GM21528 (cell line): ENCODE measurements around the gene ARHGEF11.
"Not testable (repeated sequence)": the region's sequence is repeated elsewhere in the genome, so short reads cannot be mapped to it uniquely, and the experiment has no call there.

Source experiments
- ATAC-seq: cut with Tn5 transposase; IDR thresholded peaks from one replicate; pipeline ENCODE4 v1.9.1; 2021; ENCODE audit warnings: mild to moderate bottlenecking, moderate library complexity; ENCODE audit not compliant: unreplicated experiment, low FRiP score

The ARHGEF11 gene, protein sequence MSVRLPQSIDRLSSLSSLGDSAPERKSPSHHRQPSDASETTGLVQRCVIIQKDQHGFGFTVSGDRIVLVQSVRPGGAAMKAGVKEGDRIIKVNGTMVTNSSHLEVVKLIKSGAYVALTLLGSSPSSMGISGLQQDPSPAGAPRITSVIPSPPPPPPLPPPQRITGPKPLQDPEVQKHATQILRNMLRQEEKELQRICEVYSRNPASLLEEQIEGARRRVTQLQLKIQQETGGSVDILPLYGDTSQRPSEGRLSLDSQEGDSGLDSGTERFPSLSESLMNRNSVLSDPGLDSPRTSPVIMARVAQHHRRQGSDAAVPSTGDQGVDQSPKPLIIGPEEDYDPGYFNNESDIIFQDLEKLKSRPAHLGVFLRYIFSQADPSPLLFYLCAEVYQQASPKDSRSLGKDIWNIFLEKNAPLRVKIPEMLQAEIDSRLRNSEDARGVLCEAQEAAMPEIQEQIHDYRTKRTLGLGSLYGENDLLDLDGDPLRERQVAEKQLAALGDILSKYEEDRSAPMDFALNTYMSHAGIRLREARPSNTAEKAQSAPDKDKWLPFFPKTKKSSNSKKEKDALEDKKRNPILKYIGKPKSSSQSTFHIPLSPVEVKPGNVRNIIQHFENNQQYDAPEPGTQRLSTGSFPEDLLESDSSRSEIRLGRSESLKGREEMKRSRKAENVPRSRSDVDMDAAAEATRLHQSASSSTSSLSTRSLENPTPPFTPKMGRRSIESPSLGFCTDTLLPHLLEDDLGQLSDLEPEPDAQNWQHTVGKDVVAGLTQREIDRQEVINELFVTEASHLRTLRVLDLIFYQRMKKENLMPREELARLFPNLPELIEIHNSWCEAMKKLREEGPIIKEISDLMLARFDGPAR (N-terminal part only)

DNA sequence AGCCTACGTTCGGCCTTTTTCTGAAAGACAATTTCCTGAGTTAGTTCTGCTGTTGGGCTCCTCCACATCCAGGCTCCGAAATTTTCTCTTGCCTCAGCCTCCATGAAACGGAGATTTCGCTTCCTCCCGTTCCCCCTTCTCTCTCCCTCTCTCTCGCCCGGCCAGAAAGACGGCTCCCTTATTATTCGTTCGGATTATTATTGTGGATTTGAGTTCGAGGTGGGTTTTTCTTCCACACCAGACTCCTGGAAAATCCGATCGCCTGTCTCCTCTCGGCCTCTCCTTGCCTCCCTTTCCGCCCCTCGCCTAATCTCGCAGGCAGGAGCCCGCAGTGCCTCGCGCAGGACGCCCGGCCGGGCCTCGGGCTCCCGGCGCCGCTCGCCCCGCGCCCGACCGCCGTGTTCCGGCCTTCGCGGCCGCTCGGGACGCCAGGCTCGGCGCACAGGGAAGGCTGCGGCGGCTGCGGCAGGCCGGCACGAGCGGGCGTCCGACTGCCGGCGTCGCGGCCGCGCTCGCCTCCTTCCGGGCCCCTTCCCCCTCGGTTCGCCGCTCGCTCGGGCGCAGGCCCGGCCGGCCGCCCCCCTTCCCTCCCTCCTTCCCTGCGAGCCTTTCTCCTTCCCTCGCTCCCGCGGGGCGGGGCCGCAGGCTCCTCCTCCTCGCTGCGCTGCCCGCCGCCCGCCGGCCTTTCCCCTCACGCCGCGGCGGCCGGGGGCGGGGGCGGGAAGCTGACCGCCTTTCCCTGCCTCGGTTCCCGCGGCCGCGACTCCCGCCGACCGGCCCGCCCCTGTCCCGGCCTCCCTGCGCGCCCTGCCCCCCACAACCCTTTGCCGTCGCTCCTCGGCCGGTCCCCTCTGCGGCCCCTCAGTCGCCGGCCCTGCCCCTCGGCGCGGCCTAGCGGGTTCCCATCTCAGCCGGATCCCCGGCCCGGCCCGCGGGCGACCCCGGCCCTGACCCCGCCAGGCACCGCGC is at the start of gene ARHGEF11:
Gene ARHGEF11, minus strand, starts transcription at position 493 of the 969 bp plus-strand sequence. CDS start 1,412 bp downstream, outside the sequence.
- ATAC-seq: peak; percentile 54

DNA sequence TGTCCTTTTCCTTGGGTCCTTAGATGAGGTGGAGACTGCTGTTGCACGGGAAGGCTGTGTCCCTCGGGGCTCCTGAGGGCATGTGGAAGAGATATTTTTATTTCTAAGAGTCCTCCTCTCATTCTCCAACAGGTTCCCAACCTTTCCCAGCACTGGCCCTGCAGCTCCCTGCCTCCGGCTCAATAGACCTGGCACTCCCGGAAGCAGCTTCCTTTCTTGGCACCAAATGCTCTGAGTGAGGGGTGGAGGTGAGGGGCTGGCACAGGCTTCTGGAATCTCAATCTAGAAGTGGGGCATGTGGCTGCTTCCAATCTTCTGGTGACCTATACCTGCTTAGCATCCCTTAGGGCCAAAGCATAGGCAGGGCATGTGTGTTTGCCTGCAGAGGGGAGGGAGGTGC is 49.5 kb upstream of the ARHGEF11 start:
- ATAC-seq: no peak

DNA sequence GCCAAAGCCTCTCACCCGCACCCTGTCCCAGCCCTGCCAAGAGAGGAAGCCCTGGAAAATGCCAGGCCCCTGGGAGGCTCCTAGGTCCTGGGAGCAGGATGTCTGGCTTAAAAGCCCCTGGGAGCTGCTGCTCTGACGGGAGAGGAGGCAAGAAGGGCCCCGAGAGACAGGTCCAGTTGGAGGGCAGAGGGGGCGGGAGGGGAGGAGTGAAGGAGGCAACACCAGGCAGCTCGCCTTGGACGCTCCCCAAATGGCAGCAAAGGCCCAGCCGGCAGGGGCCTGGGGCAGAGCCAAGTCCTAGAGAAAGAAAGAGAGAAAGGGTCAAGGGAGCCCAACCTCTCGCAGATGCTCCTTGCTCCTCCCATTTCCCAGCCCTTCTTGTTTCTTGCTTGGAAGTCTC is 47.3 kb upstream of the ARHGEF11 start:
- ATAC-seq: no peak

DNA sequence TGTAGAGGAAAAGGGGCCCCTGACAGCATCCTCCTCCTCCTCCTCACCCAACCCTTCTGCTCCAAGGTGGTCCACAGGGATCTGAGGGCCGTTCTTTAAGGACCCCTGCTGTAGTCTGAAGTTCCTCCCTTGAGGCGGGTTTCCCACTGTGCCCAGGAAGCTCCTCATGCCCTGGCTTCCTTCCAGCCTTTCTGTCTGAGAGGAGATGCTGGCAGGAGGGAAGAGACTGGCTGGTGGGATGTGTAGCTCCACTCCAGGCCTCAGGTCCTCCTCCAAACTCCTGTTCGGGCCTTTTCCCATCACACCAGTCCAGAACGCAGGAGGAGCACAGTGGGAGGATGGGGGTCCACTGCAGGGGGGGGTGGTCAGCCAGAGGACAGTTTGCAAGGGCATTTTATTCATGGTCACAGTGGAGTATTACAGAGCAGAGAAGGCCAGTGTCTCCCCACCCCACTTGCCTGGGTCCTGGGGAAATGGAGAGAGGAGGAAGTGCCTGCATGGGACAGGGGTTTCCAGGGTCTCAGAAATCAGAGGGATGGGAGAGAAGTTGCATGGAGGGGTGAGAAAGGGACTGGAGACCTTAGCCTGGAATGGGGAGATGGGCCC is 46.2 kb upstream of the ARHGEF11 start:
- no peak for ATAC-seq

DNA sequence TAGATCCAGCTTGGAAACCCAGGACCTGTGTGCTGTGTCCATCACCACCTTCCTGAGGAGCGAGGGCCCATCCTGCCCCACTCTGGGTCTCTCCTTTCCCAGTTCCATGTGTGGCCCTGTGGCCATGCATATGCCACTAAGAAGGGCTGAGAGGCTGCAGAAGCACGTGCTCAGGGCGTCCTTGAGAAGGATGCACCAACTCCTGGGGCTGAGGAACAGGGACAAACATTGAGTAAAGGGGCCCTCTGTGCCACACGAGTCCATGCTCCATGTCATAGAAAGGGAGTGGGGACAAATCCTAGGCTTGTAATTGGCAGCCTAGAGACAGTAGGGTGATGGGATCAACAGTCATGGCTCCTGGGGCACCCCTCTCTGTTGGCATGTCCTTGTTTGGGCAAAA is 45.6 kb upstream of the ARHGEF11 start:
- no peak for ATAC-seq

DNA sequence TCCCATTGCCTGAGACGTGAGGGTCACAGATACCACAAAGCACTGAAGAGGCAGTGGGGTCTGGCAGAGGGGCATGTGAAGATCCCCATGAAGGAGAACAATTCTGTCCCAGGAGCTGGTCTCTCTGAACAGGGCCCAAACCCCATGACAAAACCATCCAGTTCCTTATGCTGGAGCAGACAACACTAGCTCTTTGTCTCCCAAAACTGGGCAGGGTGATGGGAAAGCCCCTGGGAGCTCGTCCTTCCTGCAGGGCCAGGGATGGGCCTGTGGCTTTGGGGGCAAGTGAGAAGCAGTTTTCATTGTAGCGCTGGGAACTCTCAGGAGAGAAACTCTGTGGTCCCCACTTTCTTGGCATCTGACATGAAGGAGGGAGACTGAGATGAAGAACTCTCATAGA is 45.2 kb upstream of the ARHGEF11 start:
- no peak for ATAC-seq

DNA sequence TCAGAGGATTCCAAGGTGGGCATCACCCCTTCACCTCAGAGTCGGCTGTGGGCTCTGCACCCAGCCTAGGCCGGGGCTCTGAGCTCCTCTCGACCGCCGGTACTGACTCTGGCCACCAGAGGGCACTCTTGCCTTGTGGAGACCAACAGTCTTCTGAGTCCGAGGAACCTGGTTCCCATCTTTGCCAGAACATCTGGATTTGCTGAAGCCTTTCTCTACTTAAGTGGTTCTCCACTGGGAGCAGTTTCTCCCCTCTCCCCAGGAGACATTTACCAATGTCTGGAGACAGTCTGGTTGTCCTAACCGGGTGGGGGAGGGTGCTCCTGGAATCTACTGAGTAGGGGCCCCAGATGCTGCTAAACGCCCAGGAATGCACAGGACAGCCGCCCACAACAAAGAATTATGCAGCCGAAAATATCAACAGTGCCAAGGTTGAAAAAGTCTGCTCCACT is 44.7 kb upstream of the ARHGEF11 start:
- no peak for ATAC-seq

DNA sequence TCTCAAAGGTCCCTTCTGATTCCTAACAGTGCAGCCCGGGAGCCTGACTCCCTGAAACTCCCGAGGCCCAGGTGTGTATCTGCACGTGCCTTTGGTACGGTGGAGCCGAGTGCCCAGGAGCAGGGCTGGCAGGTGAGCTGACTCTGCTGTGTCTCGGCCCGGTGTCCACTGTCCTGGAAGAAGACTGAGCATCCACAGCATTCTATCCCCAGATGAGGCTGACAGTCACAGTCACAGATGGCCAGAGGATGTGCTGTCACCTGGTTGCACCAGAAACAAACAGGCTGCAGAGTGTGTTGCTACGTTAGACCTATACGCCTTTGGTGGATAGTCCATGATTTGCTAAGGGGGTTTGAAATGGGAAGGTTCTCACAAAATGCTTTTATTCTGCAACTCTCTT is 44.2 kb upstream of the ARHGEF11 start:
- no peak for ATAC-seq

DNA sequence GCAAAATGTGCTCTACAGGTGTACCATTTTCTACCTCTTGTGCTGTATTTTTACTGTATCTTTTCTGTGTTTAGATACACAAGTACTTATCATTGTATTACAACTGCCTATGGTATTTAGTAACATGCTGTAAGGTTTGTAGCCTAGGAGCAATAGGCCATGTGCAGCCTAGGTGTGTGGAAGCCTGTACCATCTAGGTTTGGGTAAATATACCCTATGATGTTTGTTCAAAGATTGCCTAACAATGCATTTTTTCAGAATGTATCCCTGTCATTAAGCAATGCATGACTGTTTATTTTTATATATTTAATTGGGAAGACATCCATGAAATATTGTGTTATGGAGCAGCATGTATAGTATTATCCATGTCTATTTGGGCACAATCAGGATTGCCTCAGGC is 43.1 kb upstream of the ARHGEF11 start:
- no peak for ATAC-seq

DNA sequence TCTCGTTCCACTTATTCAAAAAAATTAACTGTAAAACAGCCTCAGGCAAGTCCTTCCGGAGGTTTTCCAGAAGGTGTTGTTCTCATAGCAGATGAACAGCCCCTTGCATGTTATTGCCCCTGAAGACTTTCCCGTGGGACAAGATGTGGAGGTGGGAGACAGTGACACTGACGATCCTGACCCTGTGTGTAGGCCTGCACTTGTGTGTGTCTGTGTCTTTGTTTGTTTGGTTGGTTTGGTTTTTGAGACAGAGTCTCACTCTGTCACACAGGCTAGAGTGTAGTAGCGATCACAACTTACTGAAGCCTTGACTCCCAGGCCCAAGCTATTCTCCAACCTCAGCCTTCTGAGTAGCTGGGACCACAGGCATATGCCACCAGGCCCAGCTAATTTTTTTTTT is 41.5 kb upstream of the ARHGEF11 start:
- ATAC-seq: no peak

DNA sequence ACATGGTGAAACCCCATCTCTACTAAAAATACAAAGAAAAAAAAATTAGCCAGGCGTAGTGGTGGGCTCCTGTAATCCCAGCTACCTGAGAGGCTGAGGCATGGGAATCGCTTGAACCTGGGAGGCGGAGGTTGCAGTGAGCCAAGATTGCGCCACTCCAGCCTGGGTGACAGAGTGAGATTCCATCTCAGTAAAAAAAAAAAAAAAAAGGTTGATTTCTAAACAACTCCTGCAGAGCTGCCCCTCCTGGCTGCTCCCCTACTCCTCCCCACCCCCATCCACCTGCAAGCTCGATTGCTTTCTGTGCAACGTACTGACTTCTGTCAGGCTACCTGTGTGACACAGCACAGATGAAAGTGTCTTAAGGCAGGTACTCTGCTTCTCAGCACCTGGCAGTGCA is 40.8 kb upstream of the ARHGEF11 start:
- no peak for ATAC-seq

DNA sequence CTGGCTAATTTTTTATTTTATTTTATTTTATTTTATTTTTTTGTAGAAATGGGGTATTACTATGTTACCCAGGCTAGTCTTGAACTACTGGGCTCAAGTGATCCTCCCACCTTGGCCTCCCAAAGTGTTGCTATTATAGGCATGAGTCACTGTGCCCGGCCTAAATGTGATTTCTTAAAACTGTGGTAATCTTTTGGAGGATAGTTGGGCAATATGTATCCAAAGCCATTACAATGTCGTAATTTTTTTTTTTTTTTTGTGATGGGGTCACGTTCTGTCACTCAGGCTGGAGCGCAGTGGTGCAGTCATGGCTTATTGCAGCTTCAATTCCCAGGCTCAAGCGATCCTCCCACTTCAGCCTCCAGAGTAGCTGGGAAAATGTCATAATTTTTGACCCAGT is 39.9 kb upstream of the ARHGEF11 start:
- no peak for ATAC-seq

DNA sequence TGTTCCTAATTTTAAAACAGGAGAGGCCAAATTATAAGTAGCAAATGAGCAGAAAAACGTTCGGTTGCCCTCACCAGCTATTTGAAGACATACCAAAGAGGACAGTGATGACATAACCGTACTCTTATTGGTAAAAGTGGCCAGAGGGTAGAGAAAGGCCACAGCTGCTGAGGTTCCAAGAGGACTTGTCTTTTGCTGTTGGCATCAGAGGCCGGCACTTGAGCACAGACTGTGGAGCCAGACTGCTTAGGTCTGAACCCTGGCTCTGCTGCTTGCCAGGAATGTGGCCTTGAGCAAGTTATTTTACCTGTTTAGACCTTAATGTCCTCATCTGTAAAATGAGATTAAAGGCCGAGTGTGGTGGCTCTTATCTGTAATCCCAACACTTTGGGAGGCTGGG is 39.2 kb upstream of the ARHGEF11 start:
- ATAC-seq: no peak

DNA sequence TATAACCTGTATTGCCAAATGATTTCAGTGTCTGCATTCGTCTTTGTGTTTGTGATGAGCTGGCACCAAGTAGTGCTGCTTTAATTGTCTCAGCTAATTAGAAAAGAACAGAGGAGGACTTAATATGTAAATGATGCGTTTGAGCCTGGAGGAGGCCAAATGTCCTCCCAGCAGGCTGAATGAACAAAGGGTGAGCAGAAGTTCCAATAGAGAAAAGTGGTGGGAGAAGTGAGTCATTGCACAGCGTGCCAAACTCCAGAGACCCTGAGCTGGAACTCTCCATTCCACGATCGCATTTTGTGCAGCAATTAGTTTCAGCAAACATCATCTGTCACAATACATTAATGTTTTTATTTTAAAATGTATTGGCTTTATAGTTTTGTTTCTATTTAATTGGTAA is 36.2 kb upstream of the ARHGEF11 start:
- ATAC-seq: no peak

DNA sequence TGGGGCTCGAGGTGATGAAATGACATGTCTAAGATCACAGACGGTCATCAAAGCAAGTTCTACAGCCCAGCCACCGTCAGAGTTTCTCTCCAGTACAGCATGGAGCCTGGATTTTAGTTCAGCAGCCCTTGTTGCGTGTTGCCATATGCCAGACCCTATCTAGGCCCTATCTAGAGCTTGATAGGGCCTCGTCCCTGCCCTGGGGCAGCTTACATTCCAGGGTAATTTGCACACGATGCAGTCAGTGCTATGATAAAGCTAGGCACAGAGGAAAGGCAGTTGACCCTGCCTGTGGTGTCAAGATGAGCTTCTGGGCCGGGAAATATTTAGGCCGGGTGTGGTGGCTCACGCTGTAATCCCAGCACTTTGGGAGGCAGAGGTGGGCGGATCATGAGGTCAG is 35.2 kb upstream of the ARHGEF11 start:
- no peak for ATAC-seq

DNA sequence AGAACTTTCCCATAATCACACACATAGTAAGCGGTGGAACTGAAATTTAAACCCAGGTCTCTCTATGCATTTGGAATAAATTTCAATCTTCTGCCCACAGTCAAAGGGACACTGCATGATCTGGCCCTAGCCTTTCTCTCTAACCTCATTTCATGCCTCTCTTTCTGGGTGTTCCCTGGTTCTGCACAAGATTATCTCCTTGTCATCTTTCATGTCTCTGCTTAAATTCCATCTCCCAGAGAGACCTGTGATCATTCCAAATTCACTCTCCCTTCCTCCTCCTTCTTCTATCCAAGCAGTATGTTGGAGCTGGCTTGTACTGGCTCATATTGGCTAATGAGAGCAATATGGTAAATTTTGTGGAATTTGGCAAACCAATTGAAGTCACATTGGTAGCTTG is 31.9 kb upstream of the ARHGEF11 start:
- no peak for ATAC-seq

DNA sequence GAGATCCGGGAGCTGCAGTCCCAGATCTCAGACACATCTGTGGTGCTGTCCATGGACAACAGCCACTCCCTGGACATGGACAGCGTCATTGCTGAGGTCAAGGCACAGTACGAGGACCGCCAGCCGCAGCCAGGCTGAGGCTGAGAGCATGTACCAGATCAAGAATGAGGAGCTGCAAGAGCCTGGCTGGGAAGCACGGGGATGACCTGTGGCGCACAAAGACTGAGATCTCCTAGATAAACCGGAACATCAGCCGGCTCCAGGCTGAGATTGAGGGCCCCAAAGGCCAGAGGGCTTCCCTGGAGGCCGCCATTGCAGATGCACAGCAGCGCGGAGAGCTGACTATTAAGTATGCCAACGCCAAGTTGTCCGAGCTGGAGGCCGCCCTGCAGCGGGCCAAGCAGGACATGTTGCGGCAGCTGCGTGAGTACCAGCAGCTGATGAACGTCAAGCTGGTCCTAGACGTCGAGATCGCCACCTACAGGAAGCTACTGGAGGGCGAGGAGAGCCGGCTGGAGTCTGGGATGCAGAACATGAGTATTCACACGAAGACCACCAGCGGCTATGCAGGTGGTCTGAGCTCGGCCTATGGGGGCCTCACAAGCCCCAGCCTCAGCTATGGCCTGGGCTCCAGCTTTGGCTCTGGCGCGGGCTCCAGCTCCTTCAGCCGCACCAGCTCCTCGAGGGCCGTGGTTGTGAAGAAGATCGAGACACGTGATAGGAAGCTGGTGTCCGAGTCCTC is 28.6 kb upstream of the ARHGEF11 start:
- no peak for ATAC-seq

DNA sequence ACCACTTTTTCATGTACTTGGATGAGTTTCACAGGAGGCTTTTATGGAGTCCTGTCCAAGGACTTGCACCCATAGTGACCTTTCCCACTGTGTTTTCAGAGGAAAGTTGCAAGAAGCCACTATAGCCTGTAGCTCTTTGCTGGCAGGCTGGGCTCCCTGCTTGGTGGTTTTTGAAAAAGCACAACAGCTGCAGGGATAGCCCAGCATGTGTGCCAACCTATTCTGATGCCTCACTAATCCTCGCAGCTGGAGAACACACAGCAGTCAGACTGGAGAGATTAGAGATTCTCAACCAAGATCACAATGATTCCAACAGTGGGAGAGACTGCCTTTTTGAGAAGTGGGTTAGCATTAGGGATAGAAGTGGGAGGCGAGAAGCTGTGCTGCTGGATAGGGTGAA is 24.1 kb upstream of the ARHGEF11 start:
- no peak for ATAC-seq

DNA sequence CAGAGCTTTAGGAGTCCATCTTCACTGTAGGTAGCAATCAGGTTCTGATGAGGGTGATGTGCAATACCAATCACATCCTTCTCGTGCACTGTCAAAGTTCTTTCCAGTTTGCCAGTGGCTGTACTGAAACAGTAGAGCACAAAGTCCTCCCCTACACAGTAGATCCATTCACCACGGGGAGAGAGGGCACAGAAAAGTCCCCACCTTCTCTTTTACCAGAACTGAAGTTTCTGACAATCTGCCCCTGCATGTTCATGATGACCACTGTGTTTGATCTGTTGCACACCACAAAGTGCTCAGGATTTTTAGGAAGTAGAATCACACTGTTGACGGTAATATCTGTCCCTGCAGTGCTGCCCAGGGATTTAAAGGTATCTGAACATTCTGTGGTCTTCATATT is 13.7 kb upstream of the ARHGEF11 start:
- not testable (repeated sequence) for ATAC-seq
